Colon (tissue), 2 donors: ENCODE measurements around the gene LAPTM5.

ENCODE experiments used
- FAIRE-seq: peaks from 2 replicates; lab custom pipeline; 2012; peaks lifted over from hg19 to GRCh38; lab: Jason Lieb, UNC
- donor health status: control.
- donor health status: control.

The LAPTM5 gene

DNA sequence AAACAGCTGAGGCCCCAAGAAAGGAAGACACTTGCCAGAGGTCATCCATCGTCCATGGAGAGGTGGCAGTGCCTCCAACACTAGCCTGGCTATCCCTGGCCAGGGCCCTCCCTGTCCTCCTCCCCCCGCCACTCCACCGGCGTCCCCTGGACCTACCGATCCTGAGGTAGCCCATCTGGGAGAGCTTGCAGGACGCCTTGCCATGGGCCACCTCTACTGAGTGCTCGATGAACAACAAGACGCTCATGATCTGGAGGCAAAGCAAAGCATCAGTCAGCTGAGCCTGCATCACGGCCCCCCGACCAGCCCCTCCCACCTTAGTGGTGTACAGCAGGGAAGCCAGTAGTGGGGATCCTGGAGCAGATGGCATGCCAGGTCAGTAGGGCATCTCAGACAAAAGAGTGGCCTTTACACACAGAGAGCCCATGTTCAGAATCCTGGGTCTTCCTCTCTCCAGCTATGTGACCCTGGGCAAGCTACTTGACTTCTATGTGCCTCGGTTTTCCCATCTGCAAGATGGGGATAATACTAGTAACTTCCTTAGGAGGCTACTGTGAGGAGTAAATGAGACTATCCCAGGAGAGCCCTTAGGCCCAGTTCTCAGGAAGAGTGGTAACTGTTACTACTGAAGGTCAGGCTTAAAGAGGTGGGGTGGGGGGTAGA lies 15.1 kb downstream of the LAPTM5 start:
- FAIRE-seq: no peak

DNA sequence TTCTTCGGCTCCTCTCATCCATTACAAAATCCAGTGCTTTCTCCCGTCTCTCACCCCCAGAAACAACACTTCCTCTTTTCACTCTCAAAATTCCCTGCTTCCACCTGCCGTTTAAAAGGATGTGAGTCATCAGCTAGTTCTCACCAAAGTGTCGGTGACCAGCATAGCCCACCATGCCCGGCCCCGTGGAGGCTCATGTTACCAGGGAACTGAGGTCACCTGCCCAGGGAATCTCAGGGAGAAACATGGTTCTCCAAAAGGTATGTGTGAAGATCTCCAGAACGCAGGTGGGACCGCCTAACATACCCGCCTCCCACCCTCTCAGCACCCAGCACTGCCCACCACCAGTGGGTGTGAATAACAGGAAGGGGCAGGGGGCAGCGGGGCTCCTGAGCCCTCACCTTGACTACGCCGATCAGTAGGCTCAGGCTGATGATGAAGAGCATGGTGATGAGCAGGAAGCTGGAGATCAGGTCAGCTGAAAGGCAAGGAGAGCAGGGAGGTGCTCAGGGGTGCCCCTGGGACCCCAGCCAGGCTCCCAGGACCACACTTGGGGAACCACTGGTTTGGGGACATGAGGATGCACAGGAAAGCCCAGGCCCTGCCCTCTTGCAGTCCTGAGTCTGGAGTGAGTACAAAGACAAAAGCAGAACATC lies 16.2 kb downstream of the LAPTM5 start:
- no peak for FAIRE-seq

DNA sequence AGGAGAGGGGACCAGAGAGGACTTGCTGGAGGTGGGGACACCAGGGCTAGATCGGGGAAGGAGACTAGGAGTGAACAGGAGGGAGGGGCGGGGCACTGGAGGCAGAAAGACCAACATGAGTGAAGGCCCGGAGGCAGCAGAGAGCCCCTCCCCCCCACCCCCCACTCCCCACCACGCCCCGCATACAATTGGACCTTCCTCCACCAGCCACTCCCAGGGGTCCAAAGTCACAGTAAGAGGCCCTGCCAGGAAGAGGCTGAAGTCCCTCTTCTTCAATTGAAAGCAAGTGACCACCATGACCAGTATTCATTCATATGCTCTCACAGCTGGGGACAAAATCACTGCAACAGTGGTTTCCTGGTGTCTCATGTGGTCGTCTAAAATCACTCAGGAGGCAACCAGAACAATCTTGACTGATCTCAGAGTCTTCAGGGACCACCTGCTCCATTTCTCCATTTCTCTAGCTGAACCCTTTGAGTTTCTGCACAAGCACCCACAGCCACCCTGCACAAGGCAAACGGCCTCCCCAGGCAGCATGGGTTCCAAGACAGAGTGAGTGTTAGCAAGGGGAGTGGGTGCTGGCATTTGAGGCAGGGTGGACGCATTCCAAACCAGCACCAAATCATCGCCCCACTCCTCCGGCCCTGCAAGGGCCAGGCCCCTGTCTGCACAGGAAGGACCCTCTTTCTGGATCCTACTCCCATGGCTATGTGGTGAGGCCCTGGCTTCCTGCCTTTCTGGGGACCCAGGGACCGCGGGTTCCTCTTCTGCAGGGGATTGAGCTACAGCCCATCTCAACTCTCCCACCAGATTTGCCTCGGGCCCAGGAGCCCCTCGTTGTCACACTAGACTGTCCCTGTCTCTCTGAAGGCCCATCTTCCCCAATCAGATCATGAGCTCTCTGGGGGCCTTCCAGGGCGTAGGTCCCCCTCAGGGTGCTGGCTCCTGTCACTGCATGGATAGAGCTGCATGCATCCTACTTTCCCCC lies 17.0 kb downstream of the LAPTM5 start:
- no peak for FAIRE-seq

DNA sequence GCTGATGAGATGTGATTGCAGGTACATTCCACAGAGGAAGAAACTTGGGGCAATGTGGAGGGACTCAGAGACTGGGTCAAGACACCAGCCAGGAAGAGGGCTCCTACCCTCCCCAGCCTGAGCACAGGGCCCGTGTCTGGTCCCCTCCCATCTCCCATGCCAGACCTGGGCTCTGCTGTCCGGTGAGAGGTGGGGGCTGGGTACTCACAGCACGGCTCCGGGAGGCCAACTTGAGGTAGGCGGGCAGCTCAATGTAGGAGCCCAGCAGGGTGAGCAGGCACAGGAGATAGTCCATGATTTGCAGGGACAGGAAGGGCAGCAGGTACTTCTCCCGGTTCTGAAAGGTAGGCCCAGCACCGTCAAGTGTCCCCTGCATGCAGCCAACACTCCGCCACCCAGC lies 18.0 kb downstream of the LAPTM5 start:
- no peak for FAIRE-seq

DNA sequence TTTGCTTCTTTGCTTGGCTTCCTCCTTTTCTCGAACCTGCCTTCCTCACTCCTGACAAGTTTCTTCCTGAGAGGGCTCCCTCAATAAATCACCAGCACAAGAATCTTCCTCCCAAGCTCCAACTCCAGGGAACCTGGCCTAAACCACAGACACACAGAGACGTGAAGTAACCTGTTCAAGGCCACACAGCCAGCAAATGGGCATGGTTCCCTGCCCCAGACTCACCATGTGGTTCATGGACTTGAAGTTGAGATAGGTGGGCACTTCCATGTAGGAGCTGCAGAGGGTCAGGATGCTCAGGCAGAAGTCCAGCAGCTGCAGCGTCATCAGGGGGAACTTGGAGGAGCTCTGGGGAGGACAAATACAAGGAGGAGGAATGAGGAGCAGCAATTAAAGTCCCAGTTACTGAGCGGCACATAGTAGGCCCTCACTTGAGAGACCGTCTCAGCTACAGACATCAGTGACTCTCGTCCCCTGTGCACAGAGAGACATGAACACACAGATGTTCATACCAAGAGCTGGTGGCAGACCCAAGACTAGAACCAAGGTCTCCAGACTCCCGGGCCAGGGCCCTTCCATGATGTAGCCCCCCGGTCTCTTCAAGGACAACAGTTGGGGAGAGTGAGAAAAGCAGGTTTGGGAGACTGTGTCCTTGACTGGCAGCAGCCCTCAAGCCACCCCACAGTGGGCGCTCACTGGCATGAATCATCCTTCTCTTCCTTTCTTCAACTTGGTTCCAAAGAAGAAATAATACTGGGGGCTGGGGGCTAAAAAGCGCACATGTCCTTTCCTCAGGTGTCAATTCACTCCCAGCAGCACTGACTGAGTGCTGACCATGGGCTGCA lies 18.6 kb downstream of the LAPTM5 start:
- FAIRE-seq: no peak

DNA sequence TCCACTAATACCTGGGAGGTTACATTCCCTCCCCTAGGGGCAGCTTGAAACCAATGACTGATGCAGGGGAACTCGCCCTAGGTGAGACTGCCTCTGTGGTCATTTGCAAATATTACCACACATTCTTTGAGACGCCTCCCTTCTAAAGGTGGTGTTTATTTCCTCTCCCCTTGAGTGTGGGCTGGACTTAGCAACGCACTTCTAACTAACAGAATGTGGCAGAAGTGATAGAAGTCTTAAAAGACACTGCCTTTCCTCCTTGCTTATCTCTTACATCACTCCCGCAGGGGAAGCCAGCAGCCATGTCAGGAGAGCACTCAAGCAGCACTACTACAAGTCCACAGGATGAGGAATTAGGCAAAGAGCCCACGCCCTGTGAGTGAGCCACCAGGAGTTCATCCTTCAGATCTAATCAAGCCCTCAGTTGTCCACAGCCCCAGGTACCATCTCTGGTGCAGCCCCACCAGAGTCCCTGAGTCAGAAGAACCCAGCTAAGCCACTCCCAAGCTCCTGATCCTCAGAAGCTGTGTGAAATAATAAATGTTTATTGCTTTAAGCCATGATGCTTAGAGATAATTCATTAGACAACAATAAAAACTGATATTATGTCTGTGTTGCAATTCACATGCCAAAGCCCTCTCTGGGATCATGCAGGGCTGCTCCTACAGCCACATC lies 19.4 kb downstream of the LAPTM5 start:
- FAIRE-seq: no peak

DNA sequence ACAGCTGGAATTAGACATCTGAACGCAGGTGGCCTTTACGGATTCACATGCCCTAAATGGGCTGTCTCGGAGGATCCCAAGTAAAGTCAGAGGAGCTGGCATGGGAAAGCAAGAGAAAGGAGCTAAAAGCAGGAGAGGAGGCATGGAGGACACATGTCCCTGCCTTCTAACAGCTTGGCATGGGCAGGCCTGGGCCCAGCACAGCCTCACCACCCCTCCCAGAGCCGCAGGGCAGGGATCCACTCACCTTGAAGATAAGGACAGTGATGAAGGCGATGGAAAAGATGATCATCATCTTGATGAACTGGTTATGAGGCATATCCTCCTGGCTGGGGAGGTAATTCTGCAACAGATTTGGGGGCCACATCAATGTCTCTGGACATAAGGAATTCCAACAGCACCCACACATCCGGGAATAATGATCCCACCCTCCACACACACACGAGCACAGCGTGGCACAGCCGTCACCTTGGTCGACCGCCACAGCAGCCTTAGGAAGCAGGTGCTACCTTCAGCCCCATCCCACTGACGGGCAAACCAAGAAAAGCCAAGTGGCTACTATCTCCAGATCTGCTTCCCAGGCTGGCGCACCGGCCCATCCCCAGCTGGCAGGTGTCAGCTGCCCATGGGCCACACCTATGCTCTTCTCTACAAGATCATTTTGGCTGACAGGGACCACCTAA lies 20.1 kb downstream of the LAPTM5 start:
- no peak for FAIRE-seq

DNA sequence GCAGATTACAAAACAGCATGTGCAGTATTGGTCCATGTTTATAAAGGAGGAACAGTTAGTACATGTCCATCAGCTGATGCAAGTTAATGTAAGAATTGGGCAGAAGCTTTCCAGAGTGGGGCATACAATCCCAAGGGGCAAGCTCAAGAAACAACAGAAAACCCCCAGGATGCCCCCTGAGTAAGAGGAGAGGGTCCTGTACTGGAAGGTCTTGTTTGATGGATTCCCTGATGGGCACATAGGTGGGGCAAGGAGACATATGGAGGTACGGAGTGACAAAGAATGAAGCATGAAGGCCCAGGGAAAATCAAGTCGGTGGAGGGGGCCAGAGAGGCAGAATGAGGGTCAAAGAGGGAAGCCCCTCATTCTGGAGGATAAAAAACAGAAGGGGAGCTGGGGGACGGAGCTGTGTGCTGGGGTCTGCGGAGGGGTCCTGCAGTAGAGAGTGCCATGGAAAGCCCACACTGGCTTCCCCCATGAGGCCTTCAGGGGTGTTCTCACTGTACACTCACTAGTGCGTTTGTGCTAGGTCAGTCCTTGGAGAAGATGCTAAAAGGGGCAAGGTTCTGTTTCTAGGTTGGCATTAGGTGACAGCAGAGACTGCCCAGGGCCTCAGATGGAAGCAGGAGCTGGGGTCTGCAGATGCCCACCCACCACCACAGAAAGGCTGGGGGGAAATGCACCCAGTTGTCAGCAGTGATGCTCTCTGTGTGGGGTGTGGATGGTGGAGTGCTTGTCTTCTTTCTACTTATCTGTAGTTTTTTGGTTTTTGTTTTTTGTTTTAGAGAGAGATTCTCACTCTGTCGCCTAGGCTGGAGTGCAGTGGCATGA lies 21.7 kb downstream of the LAPTM5 start:
- FAIRE-seq: no peak

DNA sequence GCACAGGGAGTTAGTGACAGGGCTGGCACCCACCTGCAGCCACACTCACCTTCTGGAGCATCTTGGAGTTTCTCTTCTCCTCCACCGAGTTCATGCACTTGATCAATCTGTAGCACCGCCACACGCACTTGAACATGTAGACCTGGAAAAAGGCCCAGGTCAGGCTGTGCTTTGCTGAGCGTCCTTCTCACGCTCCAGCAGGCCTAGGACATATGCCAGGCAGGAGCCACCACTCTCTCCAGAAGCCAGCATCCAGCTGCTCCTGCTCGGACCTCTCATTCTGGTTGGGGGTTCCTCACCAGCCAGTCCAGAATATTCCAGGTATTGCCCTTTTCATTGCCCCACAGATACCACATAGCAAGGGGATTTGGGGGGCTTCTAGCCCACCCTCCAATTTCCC lies 22.4 kb downstream of the LAPTM5 start:
- no peak for FAIRE-seq

DNA sequence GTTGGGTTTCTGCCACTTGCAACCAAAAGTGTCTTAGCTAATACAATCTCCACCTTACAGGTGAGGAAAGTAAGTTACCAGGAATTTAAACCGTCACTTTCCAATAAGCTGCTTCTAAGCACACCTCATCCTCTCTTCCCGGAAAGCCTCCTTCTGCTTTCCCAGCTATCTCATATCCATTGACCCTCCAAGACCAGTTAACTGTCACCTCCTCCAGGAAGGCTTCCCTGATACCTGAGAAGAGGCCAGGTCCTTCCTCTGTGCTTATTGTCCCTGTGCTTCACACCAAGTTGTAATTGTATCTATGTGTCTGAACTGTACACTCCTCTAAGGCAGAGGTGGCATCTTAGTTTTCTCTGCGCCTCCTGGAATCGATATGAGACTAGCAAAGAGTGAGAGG lies 23.0 kb downstream of the LAPTM5 start:
- FAIRE-seq: no peak

DNA sequence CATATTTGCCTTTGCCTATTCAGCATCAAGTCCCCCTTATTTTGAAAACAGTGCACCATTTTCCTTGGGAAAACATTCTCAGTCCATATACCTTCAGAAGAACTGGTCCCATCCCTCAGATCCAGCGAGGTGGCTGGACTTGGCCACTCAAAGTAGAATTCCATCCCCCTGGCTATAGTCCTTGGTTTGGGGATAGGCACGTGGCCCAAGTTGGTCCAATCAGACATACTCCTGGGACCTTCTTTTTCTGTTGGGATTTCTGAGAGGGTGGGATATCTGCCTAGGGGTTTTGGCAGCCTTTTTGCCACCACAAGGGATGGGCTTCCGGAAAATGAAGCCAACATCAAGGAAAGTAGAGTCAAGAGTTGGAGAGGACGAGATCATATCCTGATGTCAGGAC lies 23.5 kb downstream of the LAPTM5 start:
- FAIRE-seq: no peak

DNA sequence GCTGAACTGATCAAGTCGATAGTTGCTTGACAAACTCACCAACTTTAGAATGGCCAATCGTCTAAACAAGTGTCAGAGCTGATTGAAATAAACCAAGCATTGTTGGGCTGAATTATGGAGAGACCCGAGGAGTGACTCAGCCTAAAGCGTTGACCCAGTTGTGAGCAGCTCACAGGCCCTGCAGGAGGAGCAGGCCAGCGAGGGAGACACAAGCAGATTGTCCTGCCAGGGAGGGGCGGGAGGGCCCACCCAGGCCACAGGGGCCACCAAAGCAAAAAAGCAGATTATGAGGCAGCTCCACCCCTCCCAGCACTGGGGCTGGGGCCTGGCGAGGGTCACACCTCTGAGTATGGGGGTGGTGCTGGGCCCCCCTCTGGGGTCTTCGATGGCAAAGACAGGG lies 24.1 kb downstream of the LAPTM5 start:
- no peak for FAIRE-seq

DNA sequence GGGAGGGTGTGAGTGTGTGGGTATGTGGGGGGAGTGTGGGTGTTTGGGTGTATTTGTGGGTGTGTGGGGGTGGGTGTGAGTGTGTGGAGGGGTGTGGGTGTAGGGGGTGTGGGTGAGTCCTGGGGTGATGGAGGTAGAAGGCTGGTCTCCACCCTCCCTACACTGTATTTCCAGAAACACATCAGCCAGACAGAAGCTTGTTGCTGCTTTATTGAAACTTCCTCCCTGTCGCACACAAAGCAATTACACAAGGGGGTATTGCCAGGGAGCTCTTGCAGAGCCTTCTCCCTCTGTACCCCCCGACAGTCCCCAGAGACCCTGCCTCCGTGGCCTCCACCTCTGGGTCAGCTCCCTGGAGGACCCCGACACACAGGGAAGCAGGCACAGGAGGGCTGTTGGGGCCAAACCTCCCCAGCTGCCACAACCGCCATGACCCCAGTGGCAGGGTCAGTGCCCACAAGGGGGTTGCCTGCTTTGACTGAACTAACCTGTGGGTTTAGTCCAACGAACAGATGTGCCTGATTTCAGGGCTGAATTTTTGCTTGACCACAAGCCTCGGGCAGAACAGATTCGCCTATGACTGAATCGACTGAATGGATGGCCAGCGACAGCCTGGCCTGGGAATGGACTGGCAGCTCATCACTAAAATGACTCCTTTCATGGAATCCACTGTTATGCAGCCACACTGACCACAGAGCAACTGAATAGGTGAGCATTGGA lies 25.1 kb downstream of the LAPTM5 start:
- FAIRE-seq: no peak

DNA sequence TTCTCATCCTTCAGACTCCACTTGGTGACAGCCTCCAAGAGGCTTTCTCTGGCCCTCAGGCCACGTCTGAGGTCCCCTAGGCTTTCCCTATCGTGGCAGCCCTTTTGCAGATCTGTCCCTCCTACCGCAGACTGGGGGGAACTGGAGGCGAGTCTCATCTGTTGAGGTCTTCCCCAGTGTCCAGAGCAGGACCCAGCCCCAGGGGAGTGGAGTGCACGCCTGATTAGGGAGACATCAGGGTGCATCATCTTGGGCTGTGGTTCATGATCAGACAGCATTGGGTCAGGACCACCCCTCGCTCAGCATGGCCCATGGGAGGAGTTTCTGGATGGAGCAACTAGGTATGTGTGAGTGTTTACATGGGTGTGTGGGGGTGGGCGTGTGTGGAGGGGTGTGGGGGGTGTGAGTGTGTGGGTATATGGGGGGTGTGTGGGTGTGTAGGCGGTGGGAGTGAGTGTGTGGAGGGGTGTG lies 25.7 kb downstream of the LAPTM5 start:
- FAIRE-seq: no peak

DNA sequence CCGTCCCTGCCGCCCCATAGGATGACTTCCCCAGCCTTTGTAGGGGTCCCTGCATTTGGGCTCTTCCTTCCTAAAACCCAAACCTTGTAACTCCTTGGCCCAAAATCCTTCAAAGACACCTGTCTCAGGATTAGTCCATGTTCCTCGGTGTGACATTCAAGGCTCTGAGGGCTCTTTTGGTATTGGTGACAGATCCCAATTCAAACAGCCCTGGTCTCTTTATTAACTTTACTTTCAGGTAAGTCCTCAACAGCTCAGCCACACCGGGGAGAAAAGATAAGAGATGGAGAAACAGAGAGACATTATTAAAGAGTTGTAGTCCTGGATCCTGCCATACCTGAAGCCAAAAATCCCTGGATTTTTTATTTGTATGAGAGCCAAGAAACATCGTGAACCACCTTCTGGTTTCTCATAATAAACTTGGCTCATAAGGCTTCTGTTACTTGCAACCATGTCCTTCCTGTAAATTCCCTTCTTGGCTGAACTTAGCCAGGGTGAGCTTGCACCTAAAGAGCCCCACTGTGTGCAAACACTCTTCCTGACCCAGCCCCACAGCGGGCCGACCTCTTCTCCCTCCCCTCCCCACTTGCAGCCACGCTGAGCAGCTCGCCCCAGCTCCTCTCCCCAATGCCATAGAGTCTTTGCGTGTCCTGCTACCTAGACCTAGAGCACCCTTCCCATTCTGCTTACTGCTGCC lies 26.3 kb downstream of the LAPTM5 start:
- FAIRE-seq: no peak

DNA sequence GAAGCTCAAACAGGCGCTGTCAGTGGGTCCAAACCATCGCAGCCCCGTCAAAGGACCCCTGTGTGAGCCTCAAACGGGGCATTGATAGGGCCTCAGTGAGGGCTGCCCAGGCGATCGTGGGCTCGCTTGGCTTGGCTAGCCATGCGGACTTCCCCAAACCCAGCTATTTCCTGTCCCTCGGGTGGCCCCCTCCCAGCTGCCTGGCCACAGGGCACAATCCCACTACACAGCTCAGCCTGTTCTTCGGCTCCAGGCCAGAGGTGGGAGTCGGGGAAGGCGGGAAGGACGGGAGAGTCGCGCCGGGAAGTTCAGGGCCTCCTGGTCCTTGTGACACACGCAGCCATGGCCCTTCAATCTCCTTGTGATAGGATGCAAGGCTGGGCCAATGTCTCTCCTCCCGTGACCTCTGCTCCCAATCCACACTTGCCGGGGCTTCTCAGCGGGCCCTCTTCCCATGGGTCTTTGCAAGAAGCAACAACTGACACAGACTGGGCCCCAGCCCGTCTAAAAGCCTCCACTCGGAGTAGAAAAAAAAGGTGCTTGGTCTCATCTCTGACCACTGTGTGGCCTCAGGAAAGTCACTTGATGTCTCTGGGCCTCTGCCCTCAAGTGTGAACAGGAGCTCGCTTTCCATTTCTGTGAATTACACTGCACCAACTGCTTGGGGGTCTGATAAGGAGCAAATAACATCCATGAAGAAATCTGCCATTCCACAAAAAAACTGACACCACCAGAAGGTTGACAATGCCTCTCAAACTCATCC lies 27.0 kb downstream of the LAPTM5 start:
- FAIRE-seq: no peak

DNA sequence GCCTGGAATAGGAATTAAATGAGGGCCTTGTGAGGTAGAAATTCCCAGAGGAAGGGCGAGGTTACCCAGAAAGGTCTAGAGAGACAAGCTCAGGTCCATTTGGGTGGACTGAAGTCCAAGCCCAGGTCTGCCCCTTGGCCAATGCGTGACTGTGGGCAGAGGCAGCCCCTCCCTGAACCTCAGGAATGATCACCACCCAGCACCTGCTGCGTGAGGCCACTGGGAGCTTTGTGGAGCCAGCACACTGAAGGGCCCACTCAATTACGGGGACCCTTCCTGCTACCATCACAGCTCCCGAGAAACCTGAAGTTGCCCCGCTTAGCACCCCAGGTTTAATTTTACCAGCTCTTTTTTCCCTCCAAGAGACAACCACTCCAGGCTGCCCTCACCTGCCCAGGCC lies 27.7 kb downstream of the LAPTM5 start:
- no peak for FAIRE-seq
